Measurements from ENCODE around the gene OR8A1.
"Not testable (repeated sequence)": the region's sequence is repeated elsewhere in the genome, so short reads cannot be mapped to it uniquely, and the experiment has no call there.

Gene OR8A1

GRCh38 chr11:124595302-124595701 lies 25.5 kb downstream of the OR8A1 start:
- no peak for DNase-seq (ENCODE audit: low spot score)

- DNase-seq (ENCODE audit: low spot score): no peak
These were observed 27.8 kb downstream of the OR8A1 start for GRCh38 chr11:124597626-124598025.

DNA sequence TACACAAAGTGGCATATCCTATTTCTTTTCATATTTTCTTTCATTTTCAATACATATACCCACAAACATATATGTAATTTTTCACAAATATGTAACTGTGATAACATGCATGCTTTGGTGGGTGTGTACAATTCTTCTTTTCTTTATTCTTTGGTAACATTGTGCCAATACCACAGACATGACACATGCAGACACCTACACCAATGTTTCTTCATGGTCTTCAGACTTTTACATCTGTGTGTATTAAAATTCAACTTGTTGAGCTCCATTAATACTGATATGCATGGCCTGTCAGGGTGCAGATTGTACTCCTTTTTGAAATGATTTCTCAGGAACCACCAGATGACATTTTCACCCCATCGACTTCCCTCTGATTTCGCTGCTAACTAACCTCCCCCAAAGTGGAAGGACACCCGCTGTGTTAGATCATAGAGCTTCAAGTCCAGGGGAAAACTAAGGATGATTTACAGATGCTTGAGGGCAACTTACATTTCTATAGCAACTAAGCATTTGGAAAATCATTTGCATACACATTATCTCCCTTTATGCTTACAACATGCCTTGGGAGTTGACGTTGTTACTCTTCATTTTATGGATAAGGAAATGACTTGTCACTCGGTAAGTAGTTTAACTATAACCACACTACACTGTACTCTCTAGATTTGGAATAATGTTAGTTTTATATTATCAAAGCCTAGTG lies 31.0 kb downstream of the OR8A1 start:
- no peak for DNase-seq (ENCODE audit: low spot score)

GRCh38 chr11:124602193-124602592 lies 32.4 kb downstream of the OR8A1 start:
- no peak for DNase-seq (ENCODE audit: low spot score)

DNA sequence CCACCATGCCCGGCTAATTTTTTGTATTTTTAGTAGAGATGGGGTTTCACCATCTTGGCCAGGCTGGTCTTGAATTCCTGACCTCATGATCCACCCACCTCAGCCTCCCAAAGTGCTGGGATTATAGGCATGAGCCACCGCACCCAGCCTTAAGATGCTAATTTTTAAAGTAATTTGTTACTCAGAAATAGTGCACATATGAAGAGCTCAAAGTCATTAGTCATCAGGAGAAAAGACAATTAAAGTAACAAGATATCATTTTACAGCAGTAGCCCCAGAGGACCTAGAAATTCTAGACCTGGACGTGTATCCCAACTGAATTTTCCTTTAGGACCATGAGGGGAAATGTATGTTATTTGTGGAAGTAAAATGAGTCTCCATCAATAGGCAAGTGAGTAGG lies 32.9 kb downstream of the OR8A1 start:
- DNase-seq (ENCODE audit: low spot score): not testable (repeated sequence)

- DNase-seq (ENCODE audit: low spot score): no peak
These were observed 35.9 kb downstream of the OR8A1 start for GRCh38 chr11:124605719-124606118.

- no peak for DNase-seq (ENCODE audit: low spot score)
These were observed 38.4 kb downstream of the OR8A1 start for GRCh38 chr11:124608147-124608546.

- no peak for DNase-seq (ENCODE audit: low spot score)
These were observed 40.5 kb downstream of the OR8A1 start for GRCh38 chr11:124610295-124610694.

- no peak for DNase-seq (ENCODE audit: low spot score)
These were observed 41.3 kb downstream of the OR8A1 start, which contains the start of gene PANX3 for GRCh38 chr11:124611064-124611463. TSS of gene PANX3 (plus strand) at chr11:124611428. CDS start at chr11:124611557, 129 bp downstream.

DNA sequence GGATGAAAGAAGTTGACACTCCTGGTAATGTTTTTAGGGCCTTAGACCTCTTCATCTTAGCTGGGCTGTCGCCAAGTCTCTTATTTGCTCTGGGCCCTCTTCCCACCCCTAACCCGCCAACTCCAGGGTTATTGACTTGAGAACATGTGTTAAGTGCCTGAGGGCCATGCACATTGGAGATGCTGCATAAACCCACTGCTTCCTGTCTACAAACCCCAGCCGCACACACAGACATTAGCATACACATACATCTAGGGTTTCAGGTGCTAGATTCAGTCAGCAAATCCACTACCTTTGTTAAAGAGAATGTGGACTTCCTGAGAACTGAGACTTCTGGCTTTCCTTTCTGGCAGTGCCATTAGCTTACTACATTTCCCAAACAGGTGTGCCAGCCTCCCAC lies 42.2 kb downstream of the OR8A1 start:
- no peak for DNase-seq (ENCODE audit: low spot score)

DNA sequence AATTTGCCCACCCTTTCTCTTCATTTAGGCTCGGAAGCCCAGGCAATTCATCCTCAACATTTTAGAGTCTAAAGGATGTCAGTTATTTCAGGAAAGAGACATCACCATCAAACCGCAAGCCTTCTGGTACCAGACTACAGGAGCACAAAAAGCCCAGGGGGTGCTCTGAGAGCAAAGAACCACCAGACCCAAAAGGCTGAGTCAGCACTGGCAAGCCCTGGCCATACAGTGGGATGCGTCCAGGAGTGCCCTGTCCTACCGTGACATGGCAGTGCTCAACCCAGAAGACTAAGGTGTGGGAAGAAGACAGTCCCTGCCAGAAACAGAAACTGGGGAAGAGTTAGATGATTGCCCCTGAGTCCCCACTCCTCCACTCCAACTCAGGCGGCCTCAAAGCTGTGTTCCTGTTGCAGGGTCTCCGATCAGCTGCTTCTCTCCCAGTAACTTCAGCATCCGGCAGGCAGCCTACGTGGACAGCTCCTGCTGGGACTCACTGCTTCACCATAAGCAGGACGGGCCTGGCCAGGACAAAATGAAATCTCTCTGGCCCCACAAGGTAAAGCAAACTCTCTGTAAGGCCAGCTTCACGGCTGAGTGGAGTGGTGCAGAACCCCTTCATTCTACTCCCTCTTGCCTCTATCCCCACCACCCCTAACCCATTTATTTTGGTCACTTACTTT lies 42.9 kb downstream of the OR8A1 start:
- DNase-seq (ENCODE audit: low spot score): no peak

GRCh38 chr11:124618863-124619262 lies 49.1 kb downstream of the OR8A1 start:
- no peak for DNase-seq (ENCODE audit: low spot score)

Data from ecto neural progenitor cell (in vitro differentiated cells).